Lung (tissue), 12 donors: ENCODE measurements around the gene PHLPP1. TPM values are rescaled to one million over a fixed set of nuclear protein-coding genes. Genes with fewer than 3 reads are reported as not detected.

ENCODE experiments used
- ATAC-seq: fragments of 200-7000 bp; cut with Tn5 transposase; one replicate; pipeline ENCODE4 v1.9.1; 2020; ENCODE audit warnings: moderate number of reproducible peaks; ENCODE audit not compliant: insufficient read depth, low FRiP score
- DNase-seq, 3 donors: peaks; one replicate each; pipeline ENCODE4 v3.0.0-alpha.2; 2013 to 2017
- H3K27ac ChIP-seq, 2 donors: one replicate each; pipeline ENCODE4 v1.5.1; 2013; ENCODE audit warnings: mild to moderate bottlenecking in 2 of 2, moderate library complexity in 2 of 2, control low read depth in 1 of 2, inconsistent platforms in 1 of 2, low read depth in 1 of 2, low read length in 1 of 2
- H3K27me3 ChIP-seq, 3 donors: one replicate each; pipeline ENCODE4 v1.5.1; 2013; ENCODE audit warnings: low read length in 2 of 3; ENCODE audit not compliant: control insufficient read depth in 3 of 3, insufficient read depth in 3 of 3
- H3K36me3 ChIP-seq, 4 donors: one replicate each; pipeline ENCODE4 v1.5.1; 2013; ENCODE audit warnings: low read length in 4 of 4, mild to moderate bottlenecking in 1 of 4, moderate library complexity in 1 of 4; ENCODE audit not compliant: control insufficient read depth in 4 of 4, insufficient read depth in 4 of 4
- H3K4me1 ChIP-seq, 5 donors: one replicate each; pipeline ENCODE4 v1.5.1; 2013; ENCODE audit warnings: low read length in 5 of 5, mild to moderate bottlenecking in 2 of 5, moderate library complexity in 1 of 5; ENCODE audit not compliant: control insufficient read depth in 5 of 5, insufficient read depth in 5 of 5
- H3K4me3 ChIP-seq: one replicate; pipeline ENCODE4 v1.5.1; 2013; ENCODE audit warnings: mild to moderate bottlenecking, control low read depth, moderate library complexity
- H3K9ac ChIP-seq, 2 donors: one replicate each; pipeline ENCODE4 v1.5.1; 2013; ENCODE audit warnings: low read length in 2 of 2, control low read depth in 1 of 2; ENCODE audit not compliant: insufficient read depth in 1 of 2
- H3K9me3 ChIP-seq, 4 donors: one replicate each; pipeline ENCODE4 v1.5.1; 2013; ENCODE audit warnings: low read length in 3 of 4, mild to moderate bottlenecking in 1 of 4, moderate library complexity in 1 of 4; ENCODE audit not compliant: control insufficient read depth in 4 of 4, insufficient read depth in 3 of 4
- CTCF ChIP-seq: IDR thresholded peaks from 2 replicates; pipeline ENCODE4 v1.5.1; 2012; ENCODE audit warnings: mild to moderate bottlenecking; ENCODE audit errors: control extremely low read depth, extremely low read depth
- WGBS, 2 donors: extraction: QIAGEN DNeasy Blood & Tissue Kit; methylation state at CpG; one replicate each; pipeline ENCODE4 v1.1.7; 2013; 5-methylcytosine and 5-hydroxymethylcytosine counted together
- polyA plus RNA-seq, 2 donors: library from polyadenylated mRNA; stranded (reverse); fragments of 200-250 nt; gene quantifications; one replicate each; pipeline ENCODE4 v1.2.1, GENCODE V29; 2013
- total RNA-seq, 2 donors: library from RNA; depleted of rRNA in 1 of 2; stranded (reverse); fragments of >200 nt in 1 of 2; gene quantifications; one replicate each; pipeline ENCODE4 v1.2.1, GENCODE V29; 2014 to 2021
- donor health status: control.
- donor health status: control.
- donor health status: Bipolar disorder and iron deficiency.
- donor health status: healthy.
- donor health status: DM: yes; HTN: yes; CAD: no.

Gene PHLPP1
- total and polyA plus RNA-seq, 4 donors, result 2.3 to 29.2 (median 7.9) TPM

GRCh38 chr18:62809900-62810299 lies 94.6 kb downstream of the PHLPP1 start:
- H3K27ac ChIP-seq, result no peak overlapping the region
- ATAC-seq, result no peak
- 73 to 80% methylated on average over 1 of the region's 1 CpG for WGBS, 2 donors

GRCh38 chr18:62810682-62811081 lies 95.3 kb downstream of the PHLPP1 start:
- no peak overlapping the region for H3K27ac ChIP-seq
- H3K4me1 ChIP-seq, result peaks cover 0 to 17% (median 7%) of the 10 kb centered on the region in 5 donors
- H3K36me3 ChIP-seq, result no peaks in the 10 kb centered on the region
- TF ChIP-seq CTCF, result no peak
- DNase-seq (no peak), ATAC-seq (no peak)
- no peaks in the 10 kb centered on the region for H3K27me3 ChIP-seq
- no peaks in the 10 kb centered on the region for H3K9me3 ChIP-seq
- H3K9ac ChIP-seq, result no peak overlapping the region
- WGBS, 2 donors, result 90 to 97% methylated on average over 4 of the region's 4 CpGs
- no peak overlapping the region for H3K4me3 ChIP-seq

More at GRCh38 chr18:62809900-62810299, 94.6 kb downstream of the PHLPP1 start:
- Histone ChIP-seq H3K27me3 (no peaks in the 10 kb centered on the region), H3K36me3 (no peaks in the 10 kb centered on the region), H3K4me1 (peaks cover 0 to 17% (median 1%) of the 10 kb centered on the region in 5 donors), H3K9ac (no peak overlapping the region), H3K4me3 (no peak overlapping the region), H3K9me3 (no peaks in the 10 kb centered on the region)
- no peak for DNase-seq
- TF ChIP-seq CTCF, result no peak

GRCh38 chr18:62811674-62812073 lies 96.3 kb downstream of the PHLPP1 start:
- ATAC-seq, result no peak
- H3K27me3 ChIP-seq, result no peaks in the 10 kb centered on the region
- no peak overlapping the region for H3K4me3 ChIP-seq
- no peak for DNase-seq
- H3K9me3 ChIP-seq, result no peaks in the 10 kb centered on the region
- no peaks in the 10 kb centered on the region for H3K36me3 ChIP-seq
- peaks cover 0 to 17% (median 7%) of the 10 kb centered on the region in 5 donors for H3K4me1 ChIP-seq
- H3K9ac ChIP-seq, result no peak overlapping the region
- no peak for TF ChIP-seq CTCF
- no peak overlapping the region for H3K27ac ChIP-seq

DNA sequence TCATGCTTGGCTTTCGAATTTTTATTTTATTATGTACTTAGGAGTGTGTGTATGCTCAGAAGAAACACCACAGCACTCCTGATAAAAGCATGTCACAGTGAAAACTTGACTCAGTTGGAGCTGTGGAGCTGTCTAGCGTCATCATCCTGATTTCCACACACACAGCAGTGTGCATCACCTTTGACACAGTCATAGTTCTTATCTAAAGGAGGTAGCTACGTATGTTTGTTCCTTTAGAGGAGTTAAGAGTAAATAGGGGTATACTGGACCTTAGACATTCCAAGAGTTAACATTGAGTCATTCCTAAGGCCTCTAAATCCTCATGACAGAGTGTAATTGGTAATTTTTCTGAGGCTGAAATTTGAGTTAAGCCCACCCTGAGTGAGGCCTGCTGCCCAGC lies 96.9 kb downstream of the PHLPP1 start:
- H3K4me3 ChIP-seq, result no peak overlapping the region
- TF ChIP-seq CTCF, result no peak
- H3K9ac ChIP-seq, result no peak overlapping the region
- no peaks in the 10 kb centered on the region for H3K9me3 ChIP-seq
- no peak overlapping the region for H3K27ac ChIP-seq
- ATAC-seq (no peak), DNase-seq (no peak)
- peaks cover 0 to 17% (median 7%) of the 10 kb centered on the region in 5 donors for H3K4me1 ChIP-seq
- WGBS, 2 donors, result 77 to 86% methylated on average over 3 of the region's 3 CpGs
- no peaks in the 10 kb centered on the region for H3K27me3 ChIP-seq
- no peaks in the 10 kb centered on the region for H3K36me3 ChIP-seq
